Glutamatergic neuron (in vitro differentiated cells): ENCODE data around the gene METAP1. TPM values are rescaled to one million over a fixed set of nuclear protein-coding genes. Genes with fewer than 3 reads are reported as not detected.

ENCODE experiments used
- DNase-seq: peaks from one replicate; pipeline ENCODE4 v3.0.0; 2022
- H3K27ac Mint-ChIP-seq: one replicate; pipeline ENCODE4 v1.8.0; 2020; ENCODE audit warnings: mild to moderate bottlenecking, mixed read lengths, inconsistent platforms; ENCODE audit not compliant: unreplicated experiment
- H3K27me3 Mint-ChIP-seq: one replicate; pipeline ENCODE4 v1.8.0; 2020; ENCODE audit warnings: mild to moderate bottlenecking, moderate library complexity, mixed read lengths, inconsistent platforms; ENCODE audit not compliant: unreplicated experiment
- H3K36me3 Mint-ChIP-seq: one replicate; pipeline ENCODE4 v1.8.0; 2020; ENCODE audit warnings: mild to moderate bottlenecking, mixed read lengths, inconsistent platforms; ENCODE audit not compliant: unreplicated experiment
- H3K4me1 Mint-ChIP-seq: one replicate; pipeline ENCODE4 v1.8.0; 2020; ENCODE audit warnings: mild to moderate bottlenecking, low read depth, mixed read lengths, inconsistent platforms; ENCODE audit not compliant: unreplicated experiment
- H3K4me3 Mint-ChIP-seq: one replicate; pipeline ENCODE4 v1.8.0; 2020; ENCODE audit warnings: mild to moderate bottlenecking, mixed read lengths, inconsistent platforms; ENCODE audit not compliant: unreplicated experiment
- H3K9me3 Mint-ChIP-seq: one replicate; pipeline ENCODE4 v1.8.0; 2020; ENCODE audit warnings: mild to moderate bottlenecking, moderate library complexity, mixed read lengths, inconsistent platforms; ENCODE audit not compliant: unreplicated experiment
- total RNA-seq: library from RNA; stranded (reverse); fragmentation: NEBNext Ultra II Directional; extraction: Animal tissue kit (Norgen Biotek cat#: 25700); gene quantifications from one replicate; pipeline ENCODE4 v1.2.1, GENCODE V29; 2021; ENCODE audit not compliant: unreplicated experiment
- TF ChIP-seq, protein P1 (sequence below): fragments of 200-600 bp; sonication (generic); IDR thresholded peaks from one replicate; pipeline ENCODE4 v1.5.0; 2021; ENCODE audit not compliant: partially characterized antibody, unreplicated experiment

The METAP1 gene
- total RNA-seq, 1 donor from 2014 or later = 26.2 TPM

DNA sequence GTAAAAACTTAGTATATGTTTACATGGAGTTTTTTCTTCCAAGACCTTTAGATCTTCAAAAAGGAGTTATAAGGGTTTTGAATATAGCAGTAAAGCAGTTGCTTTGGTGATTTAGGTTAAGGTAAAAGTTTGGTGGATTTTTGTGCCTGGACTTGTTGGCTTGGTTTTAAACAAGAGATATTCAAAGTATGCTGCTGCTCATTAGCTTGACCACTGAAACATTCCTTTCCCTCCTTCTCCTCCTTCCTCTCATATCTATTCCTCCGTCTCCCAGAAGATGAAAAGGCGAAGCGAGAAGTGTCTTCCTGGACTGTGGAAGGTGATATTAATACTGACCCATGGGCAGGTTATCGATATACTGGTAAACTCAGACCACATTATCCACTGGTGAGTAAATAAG lies 38.4 kb downstream of the METAP1 start:
- Mint-ChIP-seq H3K4me1 (no peaks in the 10 kb centered on the region), H3K36me3 (no peaks in the 10 kb centered on the region), H3K27ac (no peak overlapping the region), H3K4me3 (no peak overlapping the region), H3K27me3 (no peaks in the 10 kb centered on the region), H3K9me3 (no peaks in the 10 kb centered on the region)
- no peak for DNase-seq
- TF ChIP-seq, protein P1, sequence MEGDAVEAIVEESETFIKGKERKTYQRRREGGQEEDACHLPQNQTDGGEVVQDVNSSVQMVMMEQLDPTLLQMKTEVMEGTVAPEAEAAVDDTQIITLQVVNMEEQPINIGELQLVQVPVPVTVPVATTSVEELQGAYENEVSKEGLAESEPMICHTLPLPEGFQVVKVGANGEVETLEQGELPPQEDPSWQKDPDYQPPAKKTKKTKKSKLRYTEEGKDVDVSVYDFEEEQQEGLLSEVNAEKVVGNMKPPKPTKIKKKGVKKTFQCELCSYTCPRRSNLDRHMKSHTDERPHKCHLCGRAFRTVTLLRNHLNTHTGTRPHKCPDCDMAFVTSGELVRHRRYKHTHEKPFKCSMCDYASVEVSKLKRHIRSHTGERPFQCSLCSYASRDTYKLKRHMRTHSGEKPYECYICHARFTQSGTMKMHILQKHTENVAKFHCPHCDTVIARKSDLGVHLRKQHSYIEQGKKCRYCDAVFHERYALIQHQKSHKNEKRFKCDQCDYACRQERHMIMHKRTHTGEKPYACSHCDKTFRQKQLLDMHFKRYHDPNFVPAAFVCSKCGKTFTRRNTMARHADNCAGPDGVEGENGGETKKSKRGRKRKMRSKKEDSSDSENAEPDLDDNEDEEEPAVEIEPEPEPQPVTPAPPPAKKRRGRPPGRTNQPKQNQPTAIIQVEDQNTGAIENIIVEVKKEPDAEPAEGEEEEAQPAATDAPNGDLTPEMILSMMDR = no peak

DNA sequence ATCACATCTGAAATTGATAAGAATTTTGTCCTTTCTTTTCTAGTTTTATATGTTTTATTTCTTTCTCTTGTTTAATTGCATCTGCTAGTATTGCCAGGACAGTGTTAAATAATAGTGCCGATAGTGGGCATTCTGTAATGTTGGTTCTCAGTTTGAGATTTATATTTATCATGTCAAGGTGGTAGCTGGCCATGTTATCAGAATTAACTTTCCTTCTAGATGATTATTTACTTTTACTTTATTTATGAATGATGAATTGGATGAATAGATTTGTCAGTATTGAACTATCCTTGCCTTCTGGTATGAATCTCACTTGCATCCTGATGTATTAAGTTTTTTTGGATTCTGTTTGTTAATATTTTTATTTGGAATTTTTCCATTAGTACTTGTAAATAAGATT lies 42.7 kb downstream of the METAP1 start:
- no peak for DNase-seq
- no peak overlapping the region for H3K4me3 Mint-ChIP-seq
- no peaks in the 10 kb centered on the region for H3K4me1 Mint-ChIP-seq
- no peaks in the 10 kb centered on the region for H3K9me3 Mint-ChIP-seq
- no peaks in the 10 kb centered on the region for H3K27me3 Mint-ChIP-seq
- no peaks in the 10 kb centered on the region for H3K36me3 Mint-ChIP-seq
- TF ChIP-seq, protein P1 = no peak
- no peak overlapping the region for H3K27ac Mint-ChIP-seq

DNA sequence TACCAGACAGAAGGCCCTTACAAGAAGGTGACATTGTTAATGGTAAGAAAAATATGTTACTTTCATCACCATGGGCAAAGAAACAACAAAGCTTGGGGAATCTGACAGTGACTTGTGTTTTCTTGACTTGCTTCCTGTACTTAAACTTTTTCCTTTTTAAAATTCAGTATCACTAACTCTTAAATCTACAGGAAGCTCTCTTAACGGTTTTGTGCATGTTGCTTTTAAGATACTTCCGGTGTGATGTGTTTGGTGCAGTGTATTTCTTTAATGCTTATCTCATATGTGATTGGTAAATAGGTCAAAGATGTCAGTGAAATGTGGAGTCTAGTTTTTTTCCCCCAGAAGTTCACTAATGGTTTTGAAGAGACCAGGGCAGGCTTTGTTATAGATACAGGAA lies 47.8 kb downstream of the METAP1 start:
- Mint-ChIP-seq H3K4me1 (no peaks in the 10 kb centered on the region), H3K36me3 (no peaks in the 10 kb centered on the region), H3K27ac (no peak overlapping the region), H3K9me3 (no peaks in the 10 kb centered on the region), H3K27me3 (no peaks in the 10 kb centered on the region), H3K4me3 (no peak overlapping the region)
- no peak for DNase-seq
- TF ChIP-seq, protein P1 = no peak

DNA sequence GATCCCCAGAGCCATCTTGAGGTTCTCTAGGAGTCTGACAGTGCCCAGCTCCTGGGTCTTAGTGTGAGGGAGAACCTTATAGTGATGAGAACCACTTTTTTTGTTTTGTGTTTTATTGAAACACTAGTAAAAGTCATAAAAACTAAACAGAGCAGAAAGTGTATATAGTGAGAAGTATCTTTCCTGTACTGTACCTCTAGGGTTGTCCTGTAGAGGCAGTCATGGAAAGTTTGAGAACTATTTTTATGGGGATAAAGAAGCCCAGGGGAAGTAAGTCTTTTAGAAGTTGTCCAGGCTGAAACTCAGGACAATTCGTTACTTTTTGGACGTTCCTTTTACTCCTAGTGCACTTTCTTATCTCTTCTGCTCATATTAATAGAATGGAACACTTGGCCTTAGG lies 52.2 kb downstream of the METAP1 start:
- DNase-seq = no peak
- TF ChIP-seq, protein P1 = no peak
- H3K4me3 Mint-ChIP-seq = no peak overlapping the region
- no peak overlapping the region for H3K27ac Mint-ChIP-seq
- peaks cover 5% of the 10 kb centered on the region for H3K36me3 Mint-ChIP-seq
- no peaks in the 10 kb centered on the region for H3K9me3 Mint-ChIP-seq
- H3K27me3 Mint-ChIP-seq = no peaks in the 10 kb centered on the region
- no peaks in the 10 kb centered on the region for H3K4me1 Mint-ChIP-seq

DNA sequence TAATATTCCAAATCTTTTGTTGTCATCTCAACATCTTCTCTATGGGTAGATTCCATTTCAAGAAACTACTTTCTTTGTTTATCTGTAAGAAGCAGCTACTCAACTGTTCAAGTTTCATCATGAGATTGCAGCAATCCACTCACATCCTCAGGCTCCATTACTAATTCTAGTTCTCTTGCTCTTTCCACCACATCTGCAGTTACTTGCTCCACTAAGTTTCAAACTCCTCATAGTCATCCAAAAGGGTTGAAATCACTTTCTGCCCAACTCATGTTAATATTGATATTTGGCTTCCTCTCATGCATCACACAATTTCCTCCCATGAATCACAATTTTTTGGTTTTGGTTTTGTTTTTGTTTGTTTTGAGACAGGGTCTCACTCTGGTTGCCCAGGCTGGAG lies 57.4 kb downstream of the METAP1 start:
- H3K9me3 Mint-ChIP-seq = no peaks in the 10 kb centered on the region
- TF ChIP-seq, protein P1 = no peak
- DNase-seq = no peak
- peaks cover 5% of the 10 kb centered on the region for H3K36me3 Mint-ChIP-seq
- H3K27ac Mint-ChIP-seq = no peak overlapping the region
- H3K4me1 Mint-ChIP-seq = no peaks in the 10 kb centered on the region
- no peak overlapping the region for H3K4me3 Mint-ChIP-seq
- H3K27me3 Mint-ChIP-seq = no peaks in the 10 kb centered on the region
